SU-DHL-6 (cell line): ENCODE results near the gene CYP1A1.

Source experiments
- H2AFZ ChIP-seq: fragments of 200-600 bp; sonication (generic); 2 replicates; pipeline ENCODE4 v1.6.1; 2014; ENCODE audit warnings: low read depth, mild to moderate bottlenecking, moderate library complexity, mixed read lengths, antibody characterized with exemption, low read length; ENCODE audit not compliant: severe bottlenecking
- H3F3A ChIP-seq: fragments of 200-600 bp; shearing (Covaris generic); 2 replicates; pipeline ENCODE4 v1.6.0; 2016; ENCODE audit warnings: antibody characterized with exemption, mild to moderate bottlenecking; ENCODE audit not compliant: insufficient read depth
- H3K27ac ChIP-seq: fragments of 200-600 bp; sonication (generic); 2 replicates; pipeline ENCODE4 v1.5.1; 2016; ENCODE audit warnings: low read depth, mild to moderate bottlenecking, low read length, moderate library complexity, mixed read lengths
- H3K27me3 ChIP-seq: fragments of 200-600 bp; sonication (generic), shearing (Covaris generic); 2 replicates; pipeline ENCODE4 v1.6.0; 2014; ENCODE audit warnings: mild to moderate bottlenecking, low read length
- H3K36me3 ChIP-seq: fragments of 200-600 bp; sonication (generic); 2 replicates; pipeline ENCODE4 v1.6.1; 2014; ENCODE audit warnings: mild to moderate bottlenecking, low read length, mixed read lengths
- H3K4me2 ChIP-seq: fragments of 300-600, 200-600 bp; shearing (Covaris generic), sonication (generic); 2 replicates; pipeline ENCODE4 v1.6.0; 2014; ENCODE audit warnings: low read length, low read depth, mild to moderate bottlenecking; ENCODE audit not compliant: poor library complexity, severe bottlenecking
- H3K4me3 ChIP-seq: fragments of 200-600 bp; sonication (generic); 2 replicates; pipeline ENCODE4 v1.5.1; 2014; ENCODE audit warnings: antibody characterized with exemption, low read length, mild to moderate bottlenecking, mixed read lengths; ENCODE audit not compliant: insufficient read depth, poor library complexity, severe bottlenecking
- H3K79me2 ChIP-seq: fragments of 200-600 bp; sonication (generic); 2 replicates; pipeline ENCODE4 v1.6.1; 2014; ENCODE audit warnings: mild to moderate bottlenecking, low read length, moderate library complexity; ENCODE audit not compliant: insufficient read depth
- H3K9ac ChIP-seq: fragments of 200-600 bp; sonication (generic); 2 replicates; pipeline ENCODE4 v1.7.0; 2014; ENCODE audit warnings: mild to moderate bottlenecking, low read length
- H3K9me2 ChIP-seq: fragments of 200-600 bp; sonication (generic); replicated peaks from 2 replicates; pipeline ENCODE4 v1.6.1; 2014; ENCODE audit warnings: low read length; ENCODE audit not compliant: insufficient read depth
- H3K9me3 ChIP-seq: fragments of 200-600 bp; sonication (generic); 2 replicates; pipeline ENCODE4 v1.6.1; 2014; ENCODE audit warnings: low read length, mixed read lengths; ENCODE audit not compliant: insufficient read depth
- H4K20me1 ChIP-seq: fragments of 200-600 bp; sonication (generic); 2 replicates; pipeline ENCODE4 v1.6.1; 2014; ENCODE audit warnings: low read depth, mild to moderate bottlenecking, antibody characterized with exemption, low read length, moderate library complexity, mixed read lengths
- CTCF ChIP-seq: fragments of 200-600 bp; sonication (generic); IDR thresholded peaks from one replicate; pipeline ENCODE4 v1.5.1; 2017; ENCODE audit warnings: antibody characterized with exemption, mild to moderate bottlenecking, low read length, moderate library complexity; ENCODE audit not compliant: insufficient read depth, poor library complexity, severe bottlenecking
- EZH2phosphoT487 ChIP-seq: fragments of 200-600 bp; sonication (generic), shearing (Covaris generic); conservative IDR thresholded peaks from 2 replicates; pipeline ENCODE4 v1.6.1; 2018; ENCODE audit warnings: mild to moderate bottlenecking, antibody characterized with exemption, low read length, moderate library complexity, mixed read lengths

The CYP1A1 gene

GRCh38 chr15:74768099-74768770 is 42.9 kb upstream of the CYP1A1 start:
- H3K27me3 ChIP-seq: no peaks in the 10 kb centered on the region
- no peaks in the 10 kb centered on the region for H3K9me2 ChIP-seq
- H2AFZ ChIP-seq: no peak overlapping the region
- no peaks in the 10 kb centered on the region for H3F3A ChIP-seq
- no peaks in the 10 kb centered on the region for H3K36me3 ChIP-seq
- TF ChIP-seq EZH2phosphoT487 (no peak), CTCF (no peak)
- H3K79me2 ChIP-seq: no peaks in the 10 kb centered on the region
- no peak overlapping the region for H3K4me2 ChIP-seq
- H4K20me1 ChIP-seq: no peaks in the 10 kb centered on the region
- H3K4me3 ChIP-seq: no peak overlapping the region
- H3K9ac ChIP-seq: no peak overlapping the region
- H3K9me3 ChIP-seq: no peaks in the 10 kb centered on the region
- H3K27ac ChIP-seq: no peak overlapping the region

- no peak overlapping the region for H3K27ac ChIP-seq
- no peaks in the 10 kb centered on the region for H4K20me1 ChIP-seq
- H3K4me3 ChIP-seq: no peak overlapping the region
These were observed 42.1 kb upstream of the CYP1A1 start for GRCh38 chr15:74767167-74768098.

GRCh38 chr15:74763416-74763815 is 38.1 kb upstream of the CYP1A1 start:
- no peak overlapping the region for H3K27ac ChIP-seq
- no peak overlapping the region for H3K4me3 ChIP-seq
- no peaks in the 10 kb centered on the region for H3K9me3 ChIP-seq
- no peak overlapping the region for H2AFZ ChIP-seq
- H3K79me2 ChIP-seq: no peaks in the 10 kb centered on the region
- H3K4me2 ChIP-seq: no peak overlapping the region
- TF ChIP-seq EZH2phosphoT487 (no peak), CTCF (no peak)
- H3K36me3 ChIP-seq: no peaks in the 10 kb centered on the region
- no peaks in the 10 kb centered on the region for H3F3A ChIP-seq
- no peaks in the 10 kb centered on the region for H4K20me1 ChIP-seq
- no peaks in the 10 kb centered on the region for H3K9me2 ChIP-seq
- H3K9ac ChIP-seq: no peak overlapping the region
- H3K27me3 ChIP-seq: no peaks in the 10 kb centered on the region

More at GRCh38 chr15:74767167-74768098, 42.1 kb upstream of the CYP1A1 start:
- H3K9me3 ChIP-seq: no peaks in the 10 kb centered on the region
- H3K9ac ChIP-seq: no peak overlapping the region
- no peaks in the 10 kb centered on the region for H3K9me2 ChIP-seq
- H3K79me2 ChIP-seq: no peaks in the 10 kb centered on the region
- no peak overlapping the region for H3K4me2 ChIP-seq
- no peak overlapping the region for H2AFZ ChIP-seq
- TF ChIP-seq EZH2phosphoT487 (no peak), CTCF (no peak)
- no peaks in the 10 kb centered on the region for H3K36me3 ChIP-seq
- no peaks in the 10 kb centered on the region for H3K27me3 ChIP-seq
- no peaks in the 10 kb centered on the region for H3F3A ChIP-seq
